AG04449 (cell line): ENCODE data around the gene GTF3C2.
A peak's percentile ranks its signal among the peaks of the same experiment; 100 is the strongest.
"Not testable (repeated sequence)": the region's sequence is repeated elsewhere in the genome, so short reads cannot be mapped to it uniquely, and the experiment has no call there.

Experiments used
- CTCF ChIA-PET: fragments of 350-600 bp; formaldehyde crosslinking; extraction: SDS; loops from one replicate; lab custom pipeline; 2021; ENCODE audit warnings: antibody characterized with exemption; lab: Yijun Ruan, JAX
- POLR2A ChIA-PET: fragments of 400-600, 350-600 bp; formaldehyde crosslinking; extraction: SDS; loops from one replicate; lab custom pipeline; 2020; ENCODE audit warnings: antibody characterized with exemption, inconsistent platforms; lab: Yijun Ruan, JAX
- DNase-seq: peaks from one replicate; pipeline ENCODE4 v3.0.0-alpha.2; 2010; ENCODE audit warnings: low read depth, low spot score
- H3K4me3 ChIP-seq: 2 replicates; pipeline ENCODE4 v1.5.1; 2011; ENCODE audit warnings: low read depth, mild to moderate bottlenecking, control low read depth, low read length
- TF ChIP-seq, protein P1 (sequence below): IDR thresholded peaks from one replicate; pipeline ENCODE4 v1.5.1; 2011; ENCODE audit warnings: mild to moderate bottlenecking, moderate library complexity, low read length, control low read depth, inconsistent platforms; ENCODE audit not compliant: insufficient read depth; ENCODE audit errors: missing control alignments

GTF3C2 gene

DNA sequence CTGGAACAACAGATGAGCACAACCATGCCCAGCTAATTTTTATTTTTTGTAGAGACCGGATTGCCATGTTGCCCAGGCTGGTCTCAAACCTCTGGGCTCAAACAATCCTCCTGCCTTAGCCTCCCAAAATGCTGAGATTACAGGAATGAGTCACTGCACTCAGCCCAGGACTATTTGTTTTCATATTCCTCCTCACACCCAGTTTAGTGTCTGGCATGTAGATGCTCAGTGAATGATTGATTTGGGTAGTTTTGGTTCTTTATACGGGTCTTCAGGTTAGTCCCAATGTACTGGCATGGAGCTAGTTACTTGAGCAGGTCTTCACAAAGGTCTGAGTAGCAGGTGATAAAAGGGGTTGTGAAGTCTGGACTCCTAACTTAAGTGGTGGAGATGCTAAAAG lies 7.4 kb upstream of the GTF3C2 start:
- no peak overlapping the region for H3K4me3 ChIP-seq
- CTCF ChIA-PET, result interaction anchor here (0.8 to 1.4 kb wide), 2 partner anchors 40 to 60 kb away, joined by 3 read pairs; no protein-coding TSS in a partner anchor
- POLR2A ChIA-PET, result no interaction called here
- DNase-seq, result no peak
- TF ChIP-seq, protein P1, sequence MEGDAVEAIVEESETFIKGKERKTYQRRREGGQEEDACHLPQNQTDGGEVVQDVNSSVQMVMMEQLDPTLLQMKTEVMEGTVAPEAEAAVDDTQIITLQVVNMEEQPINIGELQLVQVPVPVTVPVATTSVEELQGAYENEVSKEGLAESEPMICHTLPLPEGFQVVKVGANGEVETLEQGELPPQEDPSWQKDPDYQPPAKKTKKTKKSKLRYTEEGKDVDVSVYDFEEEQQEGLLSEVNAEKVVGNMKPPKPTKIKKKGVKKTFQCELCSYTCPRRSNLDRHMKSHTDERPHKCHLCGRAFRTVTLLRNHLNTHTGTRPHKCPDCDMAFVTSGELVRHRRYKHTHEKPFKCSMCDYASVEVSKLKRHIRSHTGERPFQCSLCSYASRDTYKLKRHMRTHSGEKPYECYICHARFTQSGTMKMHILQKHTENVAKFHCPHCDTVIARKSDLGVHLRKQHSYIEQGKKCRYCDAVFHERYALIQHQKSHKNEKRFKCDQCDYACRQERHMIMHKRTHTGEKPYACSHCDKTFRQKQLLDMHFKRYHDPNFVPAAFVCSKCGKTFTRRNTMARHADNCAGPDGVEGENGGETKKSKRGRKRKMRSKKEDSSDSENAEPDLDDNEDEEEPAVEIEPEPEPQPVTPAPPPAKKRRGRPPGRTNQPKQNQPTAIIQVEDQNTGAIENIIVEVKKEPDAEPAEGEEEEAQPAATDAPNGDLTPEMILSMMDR, result no peak

DNA sequence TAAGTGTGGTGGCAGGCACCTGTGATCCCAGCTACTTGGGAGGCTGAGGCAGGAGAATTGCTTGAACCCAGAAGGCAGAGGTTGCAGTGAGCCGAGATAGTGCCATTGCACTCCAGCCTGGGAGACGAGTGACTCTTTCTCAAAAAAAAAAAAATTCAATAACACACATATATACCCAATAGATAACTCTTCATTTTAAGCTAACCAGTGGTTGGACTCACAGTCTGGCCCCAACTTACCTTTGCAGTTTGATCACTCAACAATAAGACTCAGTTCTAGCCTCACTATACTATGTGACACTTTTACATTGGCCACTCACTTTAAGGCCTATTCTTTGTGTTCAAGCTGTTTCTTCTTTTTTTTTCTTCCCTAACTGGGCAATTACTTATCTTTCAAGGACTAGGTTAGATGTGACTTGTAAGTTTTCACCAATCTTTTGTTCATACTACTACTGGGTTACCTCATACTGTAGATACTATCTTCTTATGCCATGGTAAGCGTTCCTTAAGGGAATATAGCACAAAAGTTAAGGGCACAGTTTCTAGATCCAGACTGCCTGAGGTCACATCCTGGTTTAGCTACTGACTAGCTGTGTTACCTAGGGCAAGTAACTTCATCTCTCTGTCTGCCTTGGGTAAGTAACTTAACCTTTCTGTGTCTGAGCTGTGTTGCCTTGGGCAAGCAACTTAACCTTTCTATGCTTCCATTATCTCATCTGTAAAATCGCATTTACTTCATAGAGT lies 6.3 kb upstream of the GTF3C2 start:
- TF ChIP-seq, protein P1, result no peak
- ChIA-PET CTCF (interaction anchor here (1.1 to 1.4 kb wide), 2 partner anchors 9 to 67 kb away, joined by 3 to 4 read pairs; no protein-coding TSS in a partner anchor), POLR2A (interaction anchor here (0.7 kb wide), 1 partner anchor 18 kb away, joined by 3 read pairs; no protein-coding TSS in a partner anchor)
- DNase-seq, result no peak
- H3K4me3 ChIP-seq, result no peak overlapping the region

DNA sequence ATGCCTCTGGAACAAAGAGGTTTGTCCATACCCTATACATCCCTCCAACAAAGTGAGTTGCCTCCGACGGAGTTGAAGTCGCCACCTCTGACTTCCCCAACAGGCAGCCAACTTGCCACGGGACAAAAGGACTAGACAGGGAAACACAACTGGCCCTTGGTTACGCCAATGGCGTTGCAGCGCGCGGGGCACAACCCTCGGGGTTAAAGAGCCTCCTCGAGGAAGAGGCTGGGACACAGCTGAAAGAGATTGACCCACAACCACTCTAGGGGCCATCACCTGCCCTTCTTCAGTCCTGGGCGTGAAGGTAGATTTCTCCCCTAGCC lies 545 bp downstream of the GTF3C2 start:
- no peak for DNase-seq
- TF ChIP-seq, protein P1, result no peak
- ChIA-PET CTCF (interaction anchor here (0.8 to 1.2 kb wide), 3 partner anchors 13 to 53 kb away, joined by 3 to 4 read pairs (median 3); no protein-coding TSS in a partner anchor), POLR2A (interaction anchor here (0.5 to 2.6 kb wide), 7 partner anchors 13 to 227 kb away, joined by 3 to 24 read pairs (median 6); partner anchors contain the start of genes EIF2B4, MPV17, PPM1G and SNX17)
- peak overlapping the region; percentile 90 for H3K4me3 ChIP-seq

DNA sequence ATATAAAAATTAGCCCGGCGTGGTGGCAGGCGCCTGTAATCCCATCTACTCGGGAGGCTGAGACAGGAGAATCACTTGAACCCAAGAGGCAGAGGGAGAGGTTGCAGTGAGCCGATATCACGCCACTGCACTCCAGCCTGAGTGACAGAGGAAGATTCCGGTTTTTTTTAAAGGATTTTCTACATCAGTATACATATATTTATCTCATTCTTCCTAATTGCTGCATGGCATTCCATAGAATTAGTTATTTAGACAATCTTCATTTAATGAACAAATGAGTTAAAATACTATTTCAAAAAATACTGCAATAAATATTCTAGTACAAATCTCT lies 2.0 kb downstream of the GTF3C2 start:
- TF ChIP-seq, protein P1, result no peak
- POLR2A ChIA-PET, result no interaction called here
- no peak overlapping the region for H3K4me3 ChIP-seq

DNA sequence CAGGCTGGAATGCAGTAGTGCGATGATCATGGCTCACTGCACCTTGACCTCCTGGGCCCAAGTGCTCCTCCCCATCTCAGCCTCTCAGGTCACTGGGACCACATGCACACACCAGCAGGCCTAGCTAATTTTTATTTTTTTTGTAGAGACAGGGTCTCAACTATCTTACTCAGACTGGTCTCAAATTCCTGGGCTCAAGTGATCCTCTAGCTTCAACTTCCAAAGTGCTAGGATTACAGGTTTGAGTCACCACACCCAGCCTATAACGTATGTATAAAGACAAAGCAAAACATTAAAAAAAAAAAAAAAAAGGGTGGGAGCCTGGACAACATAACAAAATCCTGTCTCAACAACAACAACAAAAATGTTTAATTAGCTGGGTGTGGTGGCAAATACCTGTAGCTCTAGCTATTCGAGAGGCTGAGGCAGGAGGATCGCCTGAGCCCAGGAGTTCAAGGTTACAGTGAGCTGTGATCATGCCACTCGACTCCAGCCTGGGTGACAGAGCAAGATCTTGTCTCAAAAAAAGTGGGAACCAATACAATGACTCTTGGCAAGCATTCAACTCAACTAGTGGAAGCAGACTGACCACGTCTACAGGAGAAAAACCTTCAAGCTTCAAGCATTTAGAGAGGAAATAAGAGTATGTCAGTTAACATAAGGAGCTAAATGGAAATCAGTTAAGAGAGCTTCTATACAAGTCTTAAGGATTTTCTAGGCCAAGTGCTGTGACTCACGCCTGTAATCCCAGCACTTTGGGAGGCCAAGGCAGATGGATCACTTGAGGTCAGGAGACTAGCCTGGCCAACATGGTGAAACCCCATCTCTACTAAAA lies 2.6 kb downstream of the GTF3C2 start:
- TF ChIP-seq, protein P1, result no peak
- ChIA-PET POLR2A (no interaction called here), CTCF (interaction anchor here (1.0 to 2.1 kb wide), 6 partner anchors 10 to 329 kb away, joined by 3 to 13 read pairs (median 4); partner anchors contain the start of genes EIF2B4 and SNX17)
- H3K4me3 ChIP-seq, result no peak overlapping the region
- DNase-seq, result no peak

More for the DNA sequence above, 2.0 kb downstream of the GTF3C2 start:
- no peak for DNase-seq
- CTCF ChIA-PET, result interaction anchor here (1.0 to 2.1 kb wide), 4 partner anchors 10 to 51 kb away, joined by 3 to 13 read pairs (median 4); partner anchors contain the start of genes EIF2B4 and SNX17

DNA sequence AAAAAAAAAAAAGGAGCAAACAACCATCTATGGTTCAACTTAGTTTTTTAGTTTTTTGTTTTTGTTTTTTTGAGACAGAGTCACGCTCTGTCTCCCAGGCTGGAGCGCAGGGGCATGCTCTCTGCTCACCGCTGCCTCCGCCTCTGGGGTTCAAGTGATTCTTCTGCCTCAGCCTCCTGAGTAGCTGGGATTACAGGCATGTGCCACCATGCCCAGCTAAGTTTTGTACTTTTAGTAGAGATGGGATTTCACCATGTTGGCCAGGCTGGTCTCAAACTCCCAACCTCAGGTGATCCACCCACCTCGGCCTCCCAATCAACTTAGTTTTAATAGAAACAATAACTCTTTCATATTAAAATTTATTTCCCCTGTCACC lies 3.2 kb downstream of the GTF3C2 start:
- DNase-seq, POLR2A ChIA-PET, H3K4me3 ChIP-seq: not testable (repeated sequence)
- CTCF ChIA-PET, result interaction anchor here (0.6 to 2.1 kb wide), 7 partner anchors 9 to 330 kb away, joined by 3 to 13 read pairs (median 4); partner anchors contain the start of gene SNX17
